Ureter (tissue), 1 donor: ENCODE measurements around the gene PARP15. TPM values are rescaled to one million over a fixed set of nuclear protein-coding genes. Genes with fewer than 3 reads are reported as not detected.

Experiments
- DNase-seq: peaks from one replicate; pipeline ENCODE4 v3.0.0-alpha.2; 2020; ENCODE audit warnings: low spot score
- total RNA-seq: library from RNA; stranded (reverse); gene quantifications from one replicate; pipeline ENCODE4 v1.2.4, GENCODE V29; 2023
- donor health status: DM: yes; HTN: yes; CAD: no.

Gene PARP15
- total RNA-seq, 1 donor from 2014 or later: 3.9 TPM

GRCh38 chr3:122572940-122573412 lies 4.5 kb upstream of the PARP15 start:
- DNase-seq: no peak

DNA sequence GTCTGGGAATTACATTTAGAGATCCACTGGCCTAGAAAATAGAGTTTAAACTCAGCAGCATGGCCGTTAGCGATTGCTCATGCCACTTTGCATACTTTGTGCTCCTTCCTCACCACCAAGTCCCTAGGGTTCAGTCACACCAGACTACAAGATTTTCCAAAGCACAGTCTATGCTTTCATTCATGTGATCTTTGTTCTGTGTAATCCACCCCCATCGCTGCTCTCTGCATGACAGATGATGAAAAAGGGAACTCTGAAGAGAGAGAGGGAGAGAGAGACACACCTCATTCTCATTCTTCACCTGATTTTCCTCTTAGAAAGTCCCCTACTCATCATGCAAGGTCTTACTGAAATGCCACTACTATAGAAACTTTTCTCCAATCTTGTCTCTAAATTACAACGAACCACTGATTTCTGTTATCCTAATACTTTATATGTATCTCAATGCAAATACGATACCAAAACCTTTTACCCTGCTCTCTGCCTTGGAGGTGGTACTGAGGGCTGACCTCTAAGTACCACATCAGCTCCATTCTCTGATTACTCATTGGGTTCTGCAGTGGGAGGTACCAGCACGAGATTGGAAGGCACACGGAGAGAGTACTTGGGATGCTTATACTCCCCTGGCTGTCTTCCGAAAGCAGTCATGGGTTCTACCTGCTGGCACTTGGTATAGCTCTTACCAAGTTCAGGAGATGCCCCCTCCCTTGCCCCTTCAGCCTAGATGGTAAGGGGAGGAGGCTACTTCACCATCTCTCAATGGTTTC lies 1.1 kb upstream of the PARP15 start:
- no peak for DNase-seq

DNA sequence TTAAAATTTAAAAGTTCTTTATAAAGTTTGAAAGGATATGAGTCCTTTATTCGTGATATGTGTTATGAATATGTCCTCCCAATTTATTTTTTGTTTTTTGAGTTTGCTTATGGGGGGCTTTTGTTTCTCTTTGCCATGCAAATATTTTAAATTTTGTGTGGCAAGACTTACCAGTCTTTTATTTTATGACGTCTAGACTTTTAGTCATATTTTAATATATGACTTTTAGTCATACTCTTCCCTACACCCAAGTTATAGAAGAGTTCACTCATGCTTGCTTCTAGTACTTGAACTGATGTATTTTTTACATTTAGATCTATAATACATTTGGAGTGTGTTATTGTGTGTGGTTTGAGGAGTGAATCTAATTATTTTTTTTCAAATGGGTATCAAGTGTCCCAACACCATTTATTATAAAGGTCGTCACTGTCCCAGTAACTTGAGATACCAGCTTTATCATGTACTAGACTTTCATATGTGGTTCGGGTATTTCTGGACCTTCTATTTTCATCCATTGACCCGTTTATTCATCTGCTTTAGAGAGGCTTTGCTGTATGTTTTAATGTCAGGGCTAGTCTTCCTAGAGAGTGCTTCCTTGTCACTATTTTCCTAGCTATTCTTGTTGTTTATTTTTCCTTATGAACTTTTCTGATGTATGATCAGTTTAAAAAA lies 755 bp downstream of the PARP15 start:
- no peak for DNase-seq

DNA sequence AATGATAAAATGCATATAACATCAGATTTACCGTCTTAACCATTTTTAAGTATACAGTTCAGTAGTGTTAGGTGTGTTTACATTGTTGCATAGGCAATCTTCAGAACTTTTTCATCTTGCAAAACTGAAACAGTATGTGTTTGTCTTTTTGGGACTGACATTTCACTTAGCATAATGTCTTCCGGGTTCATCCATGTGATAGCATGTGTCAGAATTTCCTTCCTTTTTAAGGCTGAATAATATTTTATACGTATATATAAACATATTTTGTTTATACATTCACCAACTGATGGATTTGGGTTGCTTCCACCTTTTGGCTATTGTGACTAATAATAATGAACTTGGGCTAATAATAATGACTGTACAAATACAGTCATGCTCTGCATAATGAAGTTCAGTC lies 3.0 kb downstream of the PARP15 start:
- DNase-seq: no peak

- DNase-seq: no peak
Measured at GRCh38 chr3:122581622-122582021, 4.2 kb downstream of the PARP15 start.

DNA sequence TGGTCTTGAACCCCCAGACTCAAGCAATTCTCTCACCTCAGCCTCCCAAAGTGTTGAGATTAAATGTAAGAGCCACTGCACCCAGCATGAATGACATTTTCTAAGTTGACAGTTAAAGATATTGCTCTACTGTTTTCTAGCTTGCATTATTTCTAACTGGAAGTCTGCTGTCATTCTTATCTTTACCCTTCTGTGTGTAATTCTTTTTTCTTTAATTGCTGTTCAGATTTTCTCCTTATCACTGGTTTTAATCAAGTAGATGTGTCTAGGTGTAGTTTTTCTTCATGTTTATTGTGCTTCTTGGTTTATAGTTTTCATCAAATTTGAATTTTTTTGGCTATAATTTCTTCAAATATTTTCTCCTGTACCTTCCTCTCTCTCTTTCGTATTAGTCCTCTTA lies 4.9 kb downstream of the PARP15 start:
- no peak for DNase-seq

- no peak for DNase-seq
Measured at GRCh38 chr3:122586098-122586497, 8.6 kb downstream of the PARP15 start.

DNA sequence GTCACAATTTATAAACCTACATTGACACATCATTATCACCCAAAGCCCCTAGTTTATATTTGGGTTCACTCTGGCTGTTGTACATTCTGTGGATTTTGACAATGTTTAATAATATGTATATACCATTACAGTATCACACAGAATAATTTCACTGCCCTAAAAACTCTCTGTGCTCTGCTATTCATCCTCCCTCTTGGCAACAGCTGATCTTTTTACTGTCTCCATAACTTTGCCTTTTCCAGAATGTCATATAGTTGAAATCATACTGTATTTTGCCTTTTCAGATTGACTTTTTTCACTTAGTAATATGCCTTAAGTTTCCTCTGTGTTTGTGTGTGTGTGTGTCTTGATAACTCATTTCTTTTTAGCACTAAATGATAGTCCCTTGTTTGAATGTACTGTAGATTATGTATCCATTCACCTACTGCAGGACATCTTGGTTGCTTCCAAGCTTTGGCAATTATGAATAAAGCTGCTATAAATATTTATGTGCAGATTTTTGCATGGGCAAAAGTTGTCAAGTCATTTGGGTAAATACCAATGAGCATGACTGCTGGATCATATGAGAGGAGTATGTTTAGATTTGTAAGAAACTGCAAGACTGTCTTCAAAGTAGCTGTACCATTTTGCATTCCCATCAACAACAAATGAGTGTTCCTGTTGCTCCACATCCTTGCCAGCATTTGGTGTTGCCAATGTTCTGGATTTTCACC lies 9.5 kb downstream of the PARP15 start:
- no peak for DNase-seq

DNA sequence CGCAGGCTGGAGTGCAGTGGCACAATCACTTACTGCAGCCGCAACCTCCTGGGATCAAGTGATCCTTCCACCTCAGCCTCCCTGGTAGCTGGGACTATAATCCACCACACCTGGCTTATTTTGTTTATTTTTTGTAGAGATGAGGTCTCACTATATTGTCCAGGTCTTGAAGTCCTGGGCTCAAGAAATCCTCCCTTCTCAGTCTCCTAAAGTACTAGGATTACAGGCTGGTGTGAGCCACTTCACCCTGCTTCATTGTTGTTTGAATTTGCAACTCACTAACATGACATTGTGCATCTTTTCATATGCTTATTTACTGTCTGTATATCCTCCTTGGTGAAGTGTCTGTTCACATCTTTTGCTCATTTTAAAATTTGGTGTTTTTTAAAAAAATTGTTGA lies 10.1 kb downstream of the PARP15 start:
- DNase-seq: no peak

DNA sequence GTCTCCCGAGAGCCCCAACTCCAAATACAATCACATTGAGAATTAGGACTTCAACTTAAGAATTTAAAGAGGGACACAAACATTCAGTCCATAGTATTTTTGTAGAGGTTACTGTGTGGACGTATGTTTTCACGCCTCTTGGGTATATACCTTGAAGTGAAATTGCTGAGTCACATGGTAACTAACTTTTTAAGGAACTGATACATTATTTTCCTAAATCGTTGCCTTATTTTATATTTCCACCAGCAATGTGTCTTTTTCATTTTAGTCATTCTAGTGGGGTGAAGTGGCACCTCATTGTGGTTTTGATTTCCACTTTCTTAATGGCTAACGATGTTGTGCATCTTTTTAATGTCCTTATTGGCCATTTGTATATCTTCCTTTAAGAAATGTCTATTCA lies 11.8 kb downstream of the PARP15 start:
- DNase-seq: no peak

- DNase-seq: no peak
Measured at GRCh38 chr3:122590610-122591009, 13.2 kb downstream of the PARP15 start.

DNA sequence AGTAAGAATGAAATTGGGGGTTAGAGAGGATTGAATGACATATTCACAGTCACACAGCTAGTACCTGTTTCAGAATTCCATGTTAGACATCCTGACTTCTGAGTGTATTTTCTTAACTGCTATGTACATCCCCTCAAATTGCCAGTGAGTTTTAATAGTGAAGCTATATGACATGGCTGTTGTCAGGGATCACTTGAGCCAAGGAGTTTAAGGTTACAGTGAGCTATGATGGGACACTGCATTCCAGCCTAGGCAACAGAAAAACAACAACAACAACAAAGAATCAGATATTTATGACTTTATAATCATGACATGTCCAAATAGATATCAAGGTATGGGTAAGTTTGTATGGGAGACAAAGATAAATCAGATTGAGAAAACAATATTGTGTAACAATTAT lies 16.6 kb downstream of the PARP15 start:
- DNase-seq: no peak

DNA sequence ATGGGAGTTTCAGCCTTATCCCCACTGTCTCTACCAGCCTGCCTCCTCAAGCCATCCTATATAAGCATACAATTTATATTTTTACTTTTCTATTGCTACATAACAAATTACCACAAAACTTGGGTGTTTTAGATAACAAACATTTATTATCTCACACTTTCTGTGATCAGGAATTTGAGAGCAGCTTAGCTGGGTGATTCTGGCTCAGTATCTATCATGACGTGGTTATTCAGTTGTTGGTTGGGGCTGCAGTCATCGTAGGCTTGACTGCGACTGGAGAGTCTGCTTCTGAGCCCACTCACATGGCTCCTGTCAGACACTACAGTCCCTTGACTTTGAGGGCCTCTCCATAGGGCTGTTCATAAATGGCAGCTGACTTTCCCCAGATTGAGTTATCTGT lies 20.7 kb downstream of the PARP15 start:
- no peak for DNase-seq

DNA sequence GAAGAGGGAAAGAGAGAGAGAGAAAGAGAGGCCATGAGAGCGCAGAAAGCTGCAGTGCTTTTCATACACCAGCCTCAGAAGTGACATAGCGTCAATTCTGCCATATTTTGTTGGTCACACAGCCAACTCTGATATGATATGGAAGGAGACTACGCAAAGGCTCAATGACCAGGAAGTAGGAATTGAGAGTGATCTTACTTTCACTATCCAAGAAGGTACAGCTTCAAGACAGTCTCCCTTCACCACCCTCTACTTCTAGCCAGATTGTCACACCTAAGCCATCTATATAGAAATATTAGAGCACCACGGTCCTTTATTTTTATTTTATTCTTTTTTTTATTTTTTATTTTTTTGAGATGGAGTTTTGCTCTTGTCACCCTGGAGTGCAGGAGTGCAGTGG lies 21.1 kb downstream of the PARP15 start:
- DNase-seq: no peak

- no peak for DNase-seq
Measured at GRCh38 chr3:122602011-122602710, 24.7 kb downstream of the PARP15 start.

DNA sequence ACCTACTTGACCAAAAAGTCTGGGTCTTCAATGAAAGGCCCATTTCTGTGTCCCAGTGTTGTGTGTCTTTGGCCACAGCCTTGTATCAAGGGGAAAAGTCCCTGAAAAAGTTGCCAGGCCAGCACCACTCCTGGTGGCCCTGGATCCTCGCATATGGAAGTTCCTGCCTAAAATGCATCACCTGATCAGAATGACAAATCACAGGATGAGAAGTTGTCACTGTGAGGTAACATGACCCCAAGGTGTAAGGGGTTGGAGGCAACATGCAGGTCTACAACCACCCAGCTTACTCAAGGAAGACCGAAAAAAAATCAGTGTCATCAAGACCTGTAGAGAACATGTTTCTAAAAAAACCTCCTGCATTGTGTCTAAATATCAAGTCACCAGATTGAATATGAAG lies 25.6 kb downstream of the PARP15 start:
- no peak for DNase-seq

- DNase-seq: no peak
Measured at GRCh38 chr3:122606330-122606729, 28.9 kb downstream of the PARP15 start.

- DNase-seq: no peak
Measured at GRCh38 chr3:122608916-122609315, 31.5 kb downstream of the PARP15 start.

- DNase-seq: no peak
Measured at GRCh38 chr3:122609798-122610559, 32.5 kb downstream of the PARP15 start.

GRCh38 chr3:122612696-122613095 lies 35.2 kb downstream of the PARP15 start:
- DNase-seq: no peak

GRCh38 chr3:122615303-122615702 lies 37.9 kb downstream of the PARP15 start:
- DNase-seq: no peak
